MM.1S (cell line): ENCODE data around the gene ID3.

ENCODE experiments used
- CTCF ChIP-seq: fragments of 300-600 bp; sonication (generic); IDR thresholded peaks from 2 replicates; pipeline ENCODE4 v1.5.1; 2016; ENCODE audit warnings: antibody characterized with exemption, low read length, mixed read lengths
- EZH2 ChIP-seq: fragments of 300-600 bp; sonication (generic); optimal IDR thresholded peaks from 2 replicates; pipeline ENCODE3; 2017; ENCODE audit warnings: low read depth, mild to moderate bottlenecking, antibody characterized with exemption, low read length, mixed read lengths
- EZH2phosphoT487 ChIP-seq: fragments of 300-600 bp; sonication (generic); IDR thresholded peaks from 2 replicates; pipeline ENCODE4 v1.6.1; 2018; ENCODE audit warnings: antibody characterized with exemption, low read length

- peak; percentile 31 for TF ChIP-seq CTCF
- TF ChIP-seq EZH2phosphoT487: no peak
- TF ChIP-seq EZH2: no peak
Observed at GRCh38 chr1:23530747-23531561, 28.3 kb downstream of the ID3 start, which contains the start of gene E2F2.
